HUES6 (cell line): ENCODE data around the gene TMPRSS7.

Experiments
- H3K27ac ChIP-seq: 2 replicates; pipeline ENCODE4 v1.7.0; 2013; ENCODE audit warnings: low read depth, mild to moderate bottlenecking, low read length, inconsistent platforms
- H3K27me3 ChIP-seq: 2 replicates; pipeline ENCODE4 v1.6.1; 2013; ENCODE audit warnings: low read length; ENCODE audit not compliant: control insufficient read depth, insufficient read depth
- H3K36me3 ChIP-seq: 2 replicates; pipeline ENCODE4 v1.6.1; 2013; ENCODE audit warnings: low read length; ENCODE audit not compliant: control insufficient read depth, insufficient read depth
- H3K4me1 ChIP-seq: 2 replicates; pipeline ENCODE4 v1.6.1; 2013; ENCODE audit warnings: low read length; ENCODE audit not compliant: control insufficient read depth, insufficient read depth
- H3K4me3 ChIP-seq: 2 replicates; pipeline ENCODE4 v1.5.1; 2013; ENCODE audit warnings: low read depth, low read length
- H3K9ac ChIP-seq: one replicate; pipeline ENCODE4 v1.6.1; 2013; ENCODE audit warnings: mild to moderate bottlenecking, low read length
- H3K9me3 ChIP-seq: 2 replicates; pipeline ENCODE4 v1.6.1; 2013; ENCODE audit warnings: low read depth, low read length; ENCODE audit not compliant: control insufficient read depth, insufficient read depth

Gene TMPRSS7

DNA sequence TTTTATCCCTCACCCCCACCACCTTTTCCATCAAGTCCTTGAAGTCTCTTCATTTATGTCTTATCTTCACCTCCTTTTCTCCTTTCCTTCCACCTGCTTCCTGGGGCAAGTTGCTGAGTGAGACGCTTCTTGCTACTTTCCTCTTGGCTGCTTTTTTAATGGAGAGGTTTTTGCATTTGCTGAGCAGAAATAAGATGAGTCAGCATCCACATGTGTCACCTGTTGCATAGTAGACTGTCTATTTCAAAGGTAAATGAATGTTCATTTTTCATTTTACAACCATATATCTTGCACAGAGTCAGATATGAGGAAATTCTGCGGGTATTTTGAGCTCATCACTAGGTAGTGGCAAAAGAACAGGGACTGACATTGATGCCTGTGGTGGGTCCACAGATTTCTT, 70.2 kb downstream of the TMPRSS7 start:
- Histone ChIP-seq H3K9me3 (no peaks in the 10 kb centered on the region), H3K4me1 (peaks cover 9% of the 10 kb centered on the region; the same call in 1 of the 2 replicates), H3K27ac (no peak overlapping the region), H3K9ac (no peak overlapping the region), H3K36me3 (peaks cover 18% of the 10 kb centered on the region; the same call in 1 of the 2 replicates), H3K27me3 (no peaks in the 10 kb centered on the region), H3K4me3 (no peak overlapping the region)

DNA sequence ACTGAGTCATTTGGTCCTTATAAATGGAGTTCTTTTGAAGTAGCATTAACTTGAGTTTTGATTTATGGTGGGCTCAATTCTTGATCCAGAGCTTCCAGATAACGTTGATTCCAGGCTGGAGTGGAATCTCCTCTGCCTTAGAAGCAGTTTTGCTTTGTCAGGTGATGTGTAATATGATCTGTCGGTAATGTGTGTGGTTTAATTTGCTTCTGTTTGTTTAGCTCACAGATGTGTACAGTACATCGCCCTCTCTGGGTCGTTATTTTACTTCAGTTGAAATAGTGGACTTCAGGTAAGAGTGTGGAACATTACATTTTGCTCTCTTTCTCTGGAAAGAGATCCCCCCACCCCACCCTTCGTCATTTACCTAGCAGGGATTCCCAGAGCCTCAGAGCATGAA, 74.8 kb downstream of the TMPRSS7 start:
- Histone ChIP-seq H3K4me1 (no peaks in the 10 kb centered on the region), H3K27ac (no peak overlapping the region), H3K36me3 (peaks cover 25% of the 10 kb centered on the region), H3K9ac (no peak overlapping the region), H3K9me3 (no peaks in the 10 kb centered on the region), H3K4me3 (no peak overlapping the region), H3K27me3 (no peaks in the 10 kb centered on the region)

DNA sequence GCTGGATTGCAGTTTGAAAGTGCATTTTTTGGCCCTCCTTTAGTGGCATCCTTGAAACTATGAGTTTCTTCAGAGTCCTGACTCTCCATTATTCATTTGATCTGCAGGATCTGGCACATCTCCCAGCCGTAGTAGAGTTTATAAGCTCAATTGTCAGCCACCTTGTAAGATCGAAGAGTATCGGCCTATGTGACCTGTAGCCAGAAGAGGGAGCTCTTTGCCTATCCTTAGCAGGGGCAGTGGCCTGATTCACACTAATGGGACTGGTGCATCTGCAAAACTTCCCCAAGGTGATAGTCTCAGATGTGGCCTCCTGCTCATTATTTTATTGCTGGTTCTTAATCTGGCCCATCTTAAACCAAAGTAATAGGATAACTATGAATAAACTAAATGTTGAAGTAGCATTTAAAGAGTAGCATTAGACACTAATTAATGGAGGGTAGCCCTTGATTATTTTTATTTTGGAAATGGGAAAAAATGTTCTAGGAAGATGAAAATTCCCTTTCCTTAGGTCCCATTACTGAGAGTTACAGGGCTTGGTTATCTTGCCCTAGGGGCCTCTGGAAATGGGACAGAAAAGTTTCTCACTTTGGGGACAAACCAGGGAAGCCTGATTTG, 77.4 kb downstream of the TMPRSS7 start:
- no peak overlapping the region for H3K4me3 ChIP-seq
- no peaks in the 10 kb centered on the region for H3K4me1 ChIP-seq
- peaks cover 23% of the 10 kb centered on the region for H3K36me3 ChIP-seq
- no peak overlapping the region for H3K27ac ChIP-seq
- no peaks in the 10 kb centered on the region for H3K27me3 ChIP-seq
- H3K9ac ChIP-seq: no peak overlapping the region
- no peaks in the 10 kb centered on the region for H3K9me3 ChIP-seq

- Histone ChIP-seq H3K27me3 (no peaks in the 10 kb centered on the region), H3K9ac (no peak overlapping the region), H3K4me1 (peaks cover 2% of the 10 kb centered on the region), H3K4me3 (no peak overlapping the region), H3K27ac (no peak overlapping the region), H3K9me3 (no peaks in the 10 kb centered on the region), H3K36me3 (peaks cover 19% of the 10 kb centered on the region)
Observed at GRCh38 chr3:112114576-112115160, 80.1 kb downstream of the TMPRSS7 start.

- no peaks in the 10 kb centered on the region for H3K9me3 ChIP-seq
- peaks cover 6% of the 10 kb centered on the region for H3K4me1 ChIP-seq
- no peaks in the 10 kb centered on the region for H3K27me3 ChIP-seq
- peaks cover 18% of the 10 kb centered on the region for H3K36me3 ChIP-seq
- H3K27ac ChIP-seq: no peak overlapping the region
- no peak overlapping the region for H3K9ac ChIP-seq
- H3K4me3 ChIP-seq: no peak overlapping the region
Observed at GRCh38 chr3:112115161-112115739, 80.7 kb downstream of the TMPRSS7 start.

GRCh38 chr3:112115806-112116383, 81.4 kb downstream of the TMPRSS7 start:
- Histone ChIP-seq H3K9ac (no peak overlapping the region), H3K27ac (no peak overlapping the region), H3K9me3 (no peaks in the 10 kb centered on the region), H3K36me3 (peaks cover 18% of the 10 kb centered on the region), H3K4me1 (peaks cover 6% of the 10 kb centered on the region), H3K4me3 (no peak overlapping the region), H3K27me3 (no peaks in the 10 kb centered on the region)

DNA sequence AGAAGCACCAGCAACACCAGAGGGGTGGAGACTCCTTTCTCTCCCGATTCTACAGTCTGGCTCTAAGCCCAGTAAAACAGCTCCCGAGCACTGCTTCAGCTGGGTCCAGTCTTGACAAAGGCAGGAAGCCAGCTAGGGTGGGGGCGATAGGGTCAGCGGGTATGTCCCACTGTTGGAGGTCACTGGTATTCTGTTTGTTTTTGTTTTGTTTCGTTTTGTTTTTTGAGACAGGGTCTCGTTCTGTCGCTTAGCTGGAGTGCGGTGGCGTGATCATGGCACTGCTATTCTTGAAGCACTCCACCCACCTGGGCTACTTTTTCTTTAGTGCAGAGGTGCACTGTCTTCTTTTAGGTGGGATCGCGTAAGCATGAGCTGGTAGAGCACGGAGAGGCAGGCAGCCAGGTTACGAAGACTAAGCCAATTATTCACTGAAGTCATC, 82.2 kb downstream of the TMPRSS7 start:
- H3K9me3 ChIP-seq: no peaks in the 10 kb centered on the region
- H3K9ac ChIP-seq: no peak overlapping the region
- H3K36me3 ChIP-seq: peaks cover 15% of the 10 kb centered on the region
- no peak overlapping the region for H3K4me3 ChIP-seq
- peaks cover 6% of the 10 kb centered on the region for H3K4me1 ChIP-seq
- no peaks in the 10 kb centered on the region for H3K27me3 ChIP-seq
- H3K27ac ChIP-seq: no peak overlapping the region

GRCh38 chr3:112117415-112117814, 82.9 kb downstream of the TMPRSS7 start:
- H3K9ac ChIP-seq: no peak overlapping the region

GRCh38 chr3:112117841-112118571, 83.5 kb downstream of the TMPRSS7 start:
- no peak overlapping the region for H3K4me3 ChIP-seq
- peaks cover 6% of the 10 kb centered on the region for H3K4me1 ChIP-seq

More at GRCh38 chr3:112117415-112117814, 82.9 kb downstream of the TMPRSS7 start:
- Histone ChIP-seq H3K27me3 (no peaks in the 10 kb centered on the region), H3K4me3 (no peak overlapping the region), H3K9me3 (no peaks in the 10 kb centered on the region), H3K36me3 (peaks cover 15% of the 10 kb centered on the region), H3K27ac (no peak overlapping the region), H3K4me1 (peaks cover 6% of the 10 kb centered on the region)

GRCh38 chr3:112119962-112120836, 85.7 kb downstream of the TMPRSS7 start:
- Histone ChIP-seq H3K27ac (no peak overlapping the region), H3K9ac (no peak overlapping the region), H3K4me3 (no peak overlapping the region), H3K9me3 (no peaks in the 10 kb centered on the region), H3K36me3 (peaks cover 6% of the 10 kb centered on the region; the same call in 1 of the 2 replicates), H3K4me1 (peaks cover 11% of the 10 kb centered on the region), H3K27me3 (no peaks in the 10 kb centered on the region)

More at GRCh38 chr3:112117841-112118571, 83.5 kb downstream of the TMPRSS7 start:
- Histone ChIP-seq H3K36me3 (peaks cover 12% of the 10 kb centered on the region), H3K27ac (no peak overlapping the region), H3K9me3 (no peaks in the 10 kb centered on the region), H3K27me3 (no peaks in the 10 kb centered on the region), H3K9ac (no peak overlapping the region)
